Measurements from ENCODE around the gene ISY1.

ISY1 gene

GRCh38 chr3:129084501-129084900, 76.4 kb downstream of the ISY1 start:
- Histone ChIP-seq H4K20me1 (ENCODE audit: control insufficient read depth, insufficient read depth, low read depth, low read length) (no peaks in the 10 kb centered on the region), H3K79me2 (ENCODE audit: control insufficient read depth, low read length) (no peaks in the 10 kb centered on the region), H3K4me3 (ENCODE audit: low read length) (no peak overlapping the region), H3F3A (ENCODE audit: control insufficient read depth, insufficient read depth) (no peaks in the 10 kb centered on the region), H3K4me1 (ENCODE audit: control insufficient read depth, low read length) (no peaks in the 10 kb centered on the region), H3K4me2 (ENCODE audit: low read length) (no peak overlapping the region), H3K27ac (ENCODE audit: low read depth, low read length) (no peak overlapping the region), H3K36me3 (ENCODE audit: control insufficient read depth, low read length) (no peaks in the 10 kb centered on the region), H3K27me3 (ENCODE audit: control insufficient read depth, low read length) (no peaks in the 10 kb centered on the region), H3K9me2 (replicated peaks; ENCODE audit: control insufficient read depth, low read length) (no peaks in the 10 kb centered on the region), H3K9me3 (ENCODE audit: control insufficient read depth, insufficient read depth, low read length) (no peaks in the 10 kb centered on the region)
- TF ChIP-seq CTCF (IDR thresholded peaks at IDR 0.05; ENCODE audit: low read depth, low read length, poor library complexity, severe bottlenecking) = no peak
- no peak for TF ChIP-seq EZH2phosphoT487 (IDR thresholded peaks at IDR 0.05; ENCODE audit: borderline replicate concordance, low read length)

- no peaks in the 10 kb centered on the region for H4K20me1 ChIP-seq (ENCODE audit: control insufficient read depth, insufficient read depth, low read depth, low read length)
- no peak overlapping the region for H3K27ac ChIP-seq (ENCODE audit: low read depth, low read length)
- no peak overlapping the region for H3K4me3 ChIP-seq (ENCODE audit: low read length)
- no peak overlapping the region for H3K4me2 ChIP-seq (ENCODE audit: low read length)
- H3K27me3 ChIP-seq (ENCODE audit: control insufficient read depth, low read length) = no peaks in the 10 kb centered on the region
- no peaks in the 10 kb centered on the region for H3F3A ChIP-seq (ENCODE audit: control insufficient read depth, insufficient read depth)
- H3K36me3 ChIP-seq (ENCODE audit: control insufficient read depth, low read length) = no peaks in the 10 kb centered on the region
- no peaks in the 10 kb centered on the region for H3K79me2 ChIP-seq (ENCODE audit: control insufficient read depth, low read length)
- no peaks in the 10 kb centered on the region for H3K9me3 ChIP-seq (ENCODE audit: control insufficient read depth, insufficient read depth, low read length)
- TF ChIP-seq CTCF (IDR thresholded peaks at IDR 0.05; ENCODE audit: low read depth, low read length, poor library complexity, severe bottlenecking) (no peak), EZH2phosphoT487 (IDR thresholded peaks at IDR 0.05; ENCODE audit: borderline replicate concordance, low read length) (no peak)
- H3K9me2 ChIP-seq (replicated peaks; ENCODE audit: control insufficient read depth, low read length) = no peaks in the 10 kb centered on the region
- H3K4me1 ChIP-seq (ENCODE audit: control insufficient read depth, low read length) = no peaks in the 10 kb centered on the region
These were observed 78.8 kb downstream of the ISY1 start for GRCh38 chr3:129082026-129082425.

GRCh38 chr3:129081503-129081902, 79.4 kb downstream of the ISY1 start:
- Histone ChIP-seq H3K79me2 (ENCODE audit: control insufficient read depth, low read length) (no peaks in the 10 kb centered on the region), H3K27me3 (ENCODE audit: control insufficient read depth, low read length) (no peaks in the 10 kb centered on the region), H3K27ac (ENCODE audit: low read depth, low read length) (no peak overlapping the region), H3K36me3 (ENCODE audit: control insufficient read depth, low read length) (no peaks in the 10 kb centered on the region), H3K4me2 (ENCODE audit: low read length) (no peak overlapping the region), H4K20me1 (ENCODE audit: control insufficient read depth, insufficient read depth, low read depth, low read length) (no peaks in the 10 kb centered on the region), H3K9me2 (replicated peaks; ENCODE audit: control insufficient read depth, low read length) (no peaks in the 10 kb centered on the region), H3K4me1 (ENCODE audit: control insufficient read depth, low read length) (no peaks in the 10 kb centered on the region), H3K9me3 (ENCODE audit: control insufficient read depth, insufficient read depth, low read length) (no peaks in the 10 kb centered on the region), H3K4me3 (ENCODE audit: low read length) (no peak overlapping the region), H3F3A (ENCODE audit: control insufficient read depth, insufficient read depth) (no peaks in the 10 kb centered on the region)
- no peak for TF ChIP-seq EZH2phosphoT487 (IDR thresholded peaks at IDR 0.05; ENCODE audit: borderline replicate concordance, low read length)
- no peak for TF ChIP-seq CTCF (IDR thresholded peaks at IDR 0.05; ENCODE audit: low read depth, low read length, poor library complexity, severe bottlenecking)

- Histone ChIP-seq H3K4me2 (ENCODE audit: low read length) (no peak overlapping the region), H3K9me2 (replicated peaks; ENCODE audit: control insufficient read depth, low read length) (no peaks in the 10 kb centered on the region), H3K9me3 (ENCODE audit: control insufficient read depth, insufficient read depth, low read length) (no peaks in the 10 kb centered on the region)
These were observed 82.4 kb downstream of the ISY1 start for GRCh38 chr3:129078510-129078909.

More at GRCh38 chr3:129078510-129078909, 82.4 kb downstream of the ISY1 start:
- no peaks in the 10 kb centered on the region for H4K20me1 ChIP-seq (ENCODE audit: control insufficient read depth, insufficient read depth, low read depth, low read length)
- H3K27ac ChIP-seq (ENCODE audit: low read depth, low read length) = no peak overlapping the region
- no peaks in the 10 kb centered on the region for H3K79me2 ChIP-seq (ENCODE audit: control insufficient read depth, low read length)
- H3F3A ChIP-seq (ENCODE audit: control insufficient read depth, insufficient read depth) = no peaks in the 10 kb centered on the region
- H3K36me3 ChIP-seq (ENCODE audit: control insufficient read depth, low read length) = no peaks in the 10 kb centered on the region
- no peaks in the 10 kb centered on the region for H3K4me1 ChIP-seq (ENCODE audit: control insufficient read depth, low read length)
- no peak for TF ChIP-seq CTCF (IDR thresholded peaks at IDR 0.05; ENCODE audit: low read depth, low read length, poor library complexity, severe bottlenecking)
- TF ChIP-seq EZH2phosphoT487 (IDR thresholded peaks at IDR 0.05; ENCODE audit: borderline replicate concordance, low read length) = no peak
- H3K4me3 ChIP-seq (ENCODE audit: low read length) = no peak overlapping the region
- no peaks in the 10 kb centered on the region for H3K27me3 ChIP-seq (ENCODE audit: control insufficient read depth, low read length)

Measured in DOHH2 (cell line).